MCF 10A (cell line): Measurements from ENCODE around the gene SYT11. TPM values are rescaled to one million over a fixed set of nuclear protein-coding genes. Genes with fewer than 3 reads are reported as not detected.

Experiments
- BruUV-seq: library from RNA; stranded (reverse); fragments of 400-500 nt; replicated peaks from 2 replicates; lab custom pipeline; 2021; lab: Mats Ljungman, UMichigan
- CTCF ChIA-PET: fragments of 300-600 bp; sonication (Branson Sonifier 250); formaldehyde crosslinking; extraction: SDS; loops from one replicate; lab custom pipeline; 2021; ENCODE audit warnings: antibody characterized with exemption, inconsistent platforms; lab: Yijun Ruan, JAX
- POLR2A ChIA-PET: fragments of 300-600, 350-650 bp; sonication (Branson Sonifier 250); formaldehyde crosslinking; extraction: SDS; loops from one replicate; lab custom pipeline; 2020; ENCODE audit warnings: antibody characterized with exemption, inconsistent platforms; lab: Yijun Ruan, JAX
- DNase-seq: peaks from one replicate; pipeline ENCODE4 v3.0.0-alpha.2; 2018; ENCODE audit not compliant: unreplicated experiment
- H3K27ac Mint-ChIP-seq: one replicate; pipeline ENCODE4 v1.8.0; 2022; ENCODE audit warnings: mild to moderate bottlenecking, low read depth, mixed read lengths; ENCODE audit not compliant: unreplicated experiment
- H3K27me3 Mint-ChIP-seq: one replicate; pipeline ENCODE4 v1.8.0; 2022; ENCODE audit warnings: mixed read lengths; ENCODE audit not compliant: insufficient read depth, unreplicated experiment
- H3K36me3 Mint-ChIP-seq: one replicate; pipeline ENCODE4 v1.8.0; 2022; ENCODE audit warnings: mild to moderate bottlenecking, moderate library complexity, mixed read lengths; ENCODE audit not compliant: insufficient read depth, unreplicated experiment
- H3K4me1 Mint-ChIP-seq: one replicate; pipeline ENCODE4 v1.8.0; 2022; ENCODE audit warnings: mixed read lengths; ENCODE audit not compliant: insufficient read depth, unreplicated experiment
- H3K4me3 Mint-ChIP-seq: one replicate; pipeline ENCODE4 v1.8.0; 2022; ENCODE audit warnings: mild to moderate bottlenecking, moderate library complexity, mixed read lengths; ENCODE audit not compliant: unreplicated experiment
- H3K9me3 Mint-ChIP-seq: one replicate; pipeline ENCODE4 v1.8.0; 2022; ENCODE audit warnings: mixed read lengths; ENCODE audit not compliant: unreplicated experiment
- intact Hi-C: fragments of 100-400 bp; cut with micrococcal nuclease; formaldehyde crosslinking; loops from 2 replicates; pipeline ENCODE4 v1.14.1; 2022
- total RNA-seq: library from RNA; stranded (reverse); gene quantifications from 2 replicates; pipeline ENCODE4 v1.2.3, GENCODE V29; 2022
- TF ChIP-seq, protein P1 (sequence below): fragments of 200-600 bp; IDR thresholded peaks from one replicate; pipeline ENCODE4 v1.8.0; 2022; ENCODE audit warnings: antibody characterized with exemption, mild to moderate bottlenecking; ENCODE audit not compliant: unreplicated experiment

Gene SYT11
- total RNA-seq, 1 experiment from 2014 or later: 0.14 TPM

GRCh38 chr1:155856257-155856974, 3.0 kb upstream of the SYT11 start:
- ChIA-PET POLR2A (interaction anchor here (0.6 to 4.5 kb wide), 17 partner anchors 8 to 616 kb away, joined by 3 to 41 read pairs (median 4); partner anchors contain the start of gene KHDC4), CTCF (interaction anchor here (0.6 to 1.7 kb wide), 4 partner anchors 10 to 196 kb away, joined by 3 to 4 read pairs (median 3); no protein-coding TSS in a partner anchor)
- BruUV-seq: TSS peak; percentile 71
- Mint-ChIP-seq H3K36me3 (peaks cover 42% of the 10 kb centered on the region), H3K27me3 (peaks cover 4% of the 10 kb centered on the region), H3K9me3 (no peaks in the 10 kb centered on the region), H3K27ac (peak overlapping the region; percentile 98), H3K4me1 (peaks cover 23% of the 10 kb centered on the region), H3K4me3 (peak overlapping the region; percentile 99)
- intact Hi-C loops: loop anchor here (5.0 kb wide), 1 partner anchor 56 kb away; the partner anchor contains the start of gene RIT1
- TF ChIP-seq, protein P1, sequence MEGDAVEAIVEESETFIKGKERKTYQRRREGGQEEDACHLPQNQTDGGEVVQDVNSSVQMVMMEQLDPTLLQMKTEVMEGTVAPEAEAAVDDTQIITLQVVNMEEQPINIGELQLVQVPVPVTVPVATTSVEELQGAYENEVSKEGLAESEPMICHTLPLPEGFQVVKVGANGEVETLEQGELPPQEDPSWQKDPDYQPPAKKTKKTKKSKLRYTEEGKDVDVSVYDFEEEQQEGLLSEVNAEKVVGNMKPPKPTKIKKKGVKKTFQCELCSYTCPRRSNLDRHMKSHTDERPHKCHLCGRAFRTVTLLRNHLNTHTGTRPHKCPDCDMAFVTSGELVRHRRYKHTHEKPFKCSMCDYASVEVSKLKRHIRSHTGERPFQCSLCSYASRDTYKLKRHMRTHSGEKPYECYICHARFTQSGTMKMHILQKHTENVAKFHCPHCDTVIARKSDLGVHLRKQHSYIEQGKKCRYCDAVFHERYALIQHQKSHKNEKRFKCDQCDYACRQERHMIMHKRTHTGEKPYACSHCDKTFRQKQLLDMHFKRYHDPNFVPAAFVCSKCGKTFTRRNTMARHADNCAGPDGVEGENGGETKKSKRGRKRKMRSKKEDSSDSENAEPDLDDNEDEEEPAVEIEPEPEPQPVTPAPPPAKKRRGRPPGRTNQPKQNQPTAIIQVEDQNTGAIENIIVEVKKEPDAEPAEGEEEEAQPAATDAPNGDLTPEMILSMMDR: no peak
- DNase-seq: no peak

DNA sequence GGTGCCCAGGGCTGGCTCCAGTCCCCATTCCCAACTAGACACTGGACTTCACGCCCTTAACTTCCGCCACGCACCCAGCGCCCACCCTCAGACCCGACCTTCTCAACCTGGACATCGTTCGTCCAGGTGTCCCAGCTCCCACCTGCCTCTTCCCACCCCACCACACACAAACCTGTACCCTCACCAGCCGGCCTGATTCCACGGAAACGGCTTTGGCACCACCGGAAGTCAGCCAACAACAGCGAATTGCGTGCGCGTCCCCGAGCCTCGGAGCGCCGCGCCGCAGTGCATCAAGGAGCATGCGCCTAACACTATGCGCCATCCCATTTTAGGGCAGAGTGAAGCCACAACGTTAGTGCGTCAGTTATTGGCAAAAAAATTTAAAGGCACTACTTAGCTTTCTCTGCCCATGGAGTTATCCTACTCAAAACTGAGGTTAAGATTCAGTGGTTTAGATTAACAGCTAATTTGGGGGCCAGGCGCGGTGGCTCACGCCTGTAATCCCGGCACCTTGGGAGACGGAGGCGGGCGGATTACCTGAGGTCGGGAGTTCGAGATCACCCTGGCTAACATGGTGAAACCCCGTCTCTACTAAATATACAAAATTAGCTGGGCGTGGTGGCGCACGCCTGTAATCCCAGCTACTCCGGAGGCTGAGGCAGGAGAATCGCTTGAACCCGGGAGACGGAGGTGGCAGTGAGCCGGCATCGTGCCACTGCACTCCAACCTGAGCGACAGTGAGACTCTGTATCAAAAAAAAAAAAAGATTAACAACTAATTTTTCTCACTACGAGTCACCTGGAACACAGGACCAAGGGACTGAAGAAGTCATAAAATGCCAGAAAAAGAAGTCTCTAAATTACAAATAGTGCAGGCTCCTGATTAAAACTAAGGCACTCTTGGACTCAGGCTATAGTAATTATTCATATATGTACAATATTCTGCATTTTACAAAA, 2.1 kb upstream of the SYT11 start, which contains the start of gene GON4L:
GON4L (minus strand) TSS at position 240 of the 956 bp plus-strand sequence. CDS start 3,434 bp downstream, outside the sequence.
- TSS peak; percentile 74 for BruUV-seq
- H3K4me3 Mint-ChIP-seq: peak within 1 kb of the TSS; percentile 99
- peaks cover 33% of the 10 kb centered on the region for H3K36me3 Mint-ChIP-seq
- peaks cover 12% of the 10 kb centered on the region for H3K27me3 Mint-ChIP-seq
- H3K27ac Mint-ChIP-seq: peak within 1 kb of the TSS; percentile 98
- ChIA-PET CTCF (interaction anchor here (0.5 to 1.7 kb wide), 8 partner anchors 10 to 1232 kb away, joined by 3 to 6 read pairs (median 3); no protein-coding TSS in a partner anchor), POLR2A (interaction anchor here (0.6 to 4.5 kb wide), 21 partner anchors 9 to 616 kb away, joined by 3 to 41 read pairs (median 4); partner anchors contain the start of gene KHDC4)
- intact Hi-C loops: loop anchor here (5.0 kb wide), 1 partner anchor 55 kb away; the partner anchor contains the start of gene RIT1
- TF ChIP-seq, protein P1: no peak
- DNase-seq: peak; percentile 98
- H3K9me3 Mint-ChIP-seq: no peaks in the 10 kb centered on the region
- H3K4me1 Mint-ChIP-seq: peaks cover 18% of the 10 kb centered on the region

- ChIA-PET CTCF (interaction anchor here (0.6 to 1.1 kb wide), 2 partner anchors 11 to 249 kb away, joined by 3 to 4 read pairs; no protein-coding TSS in a partner anchor), POLR2A (interaction anchor here (0.5 to 4.5 kb wide), 14 partner anchors 9 to 354 kb away, joined by 3 to 41 read pairs (median 4); partner anchors contain the start of genes KHDC4 and LAMTOR2)
- peaks cover 16% of the 10 kb centered on the region for H3K4me1 Mint-ChIP-seq
- intact Hi-C loops: loop anchor here (2.0 to 5.0 kb wide), 2 partner anchors 34 to 53 kb away; partner anchors contain the start of gene RIT1
- H3K27ac Mint-ChIP-seq: no peak overlapping the region
- no peaks in the 10 kb centered on the region for H3K9me3 Mint-ChIP-seq
- TF ChIP-seq, protein P1: no peak
- peaks cover 18% of the 10 kb centered on the region for H3K36me3 Mint-ChIP-seq
- DNase-seq: peak; percentile 80
- no TSS peak for BruUV-seq
- peaks cover 20% of the 10 kb centered on the region for H3K27me3 Mint-ChIP-seq
- H3K4me3 Mint-ChIP-seq: peak overlapping the region; percentile 99
These were observed 550 bp upstream of the SYT11 start for GRCh38 chr1:155858800-155859233.
